Epithelial cell of proximal tubule (primary cell): Measurements from ENCODE around the gene MYCBPAP. TPM values are rescaled to one million over a fixed set of nuclear protein-coding genes. Genes with fewer than 3 reads are reported as not detected.

Experiments
- DNase-seq: peaks from one replicate; pipeline ENCODE4 v3.0.0-alpha.2; 2011; ENCODE audit warnings: low read depth
- H3K4me3 ChIP-seq: 2 replicates; pipeline ENCODE4 v1.5.1; 2011; ENCODE audit warnings: low read depth, mild to moderate bottlenecking, low read length
- CTCF ChIP-seq: conservative IDR thresholded peaks from 2 replicates; pipeline ENCODE4 v1.5.1; 2012; ENCODE audit warnings: low read depth, mild to moderate bottlenecking, low read length
- total RNA-seq: library from RNA; depleted of rRNA; stranded (reverse); fragments of >200 nt; gene quantifications from 2 replicates; pipeline ENCODE4 v1.2.3, GENCODE V29; 2015

MYCBPAP gene
- total RNA-seq, 1 donor from 2014 or later, result 0.58 TPM

GRCh38 chr17:50527155-50527762, 19.0 kb downstream of the MYCBPAP start:
- no peak overlapping the region for H3K4me3 ChIP-seq
- TF ChIP-seq CTCF, result no peak
- DNase-seq, result no peak

GRCh38 chr17:50527949-50528474, 19.8 kb downstream of the MYCBPAP start:
- DNase-seq, result no peak
- no peak for TF ChIP-seq CTCF
- H3K4me3 ChIP-seq, result no peak overlapping the region

- no peak for DNase-seq
- no peak overlapping the region for H3K4me3 ChIP-seq
- no peak for TF ChIP-seq CTCF
Observed at GRCh38 chr17:50529849-50530248, 21.6 kb downstream of the MYCBPAP start.

GRCh38 chr17:50531428-50532025, 23.3 kb downstream of the MYCBPAP start:
- DNase-seq, result no peak
- H3K4me3 ChIP-seq, result no peak overlapping the region
- TF ChIP-seq CTCF, result no peak

GRCh38 chr17:50532452-50533024, 24.3 kb downstream of the MYCBPAP start, which contains the start of gene EPN3:
TSS of gene EPN3 (plus strand) at chr17:50532735. CDS start at chr17:50536557, 3,822 bp downstream.
- DNase-seq, result no peak
- no peak for TF ChIP-seq CTCF
- no peak within 1 kb of the TSS for H3K4me3 ChIP-seq

- H3K4me3 ChIP-seq, result no peak overlapping the region
- no peak for DNase-seq
- no peak for TF ChIP-seq CTCF
Observed at GRCh38 chr17:50533185-50533584, 24.9 kb downstream of the MYCBPAP start.
